Cardiac muscle cell (in vitro differentiated cells and primary cell): ENCODE measurements around the gene RAPGEF6. TPM values are rescaled to one million over a fixed set of nuclear protein-coding genes. Genes with fewer than 3 reads are reported as not detected.
A peak's percentile ranks its signal among the peaks of the same experiment; 100 is the strongest.
"Not testable (repeated sequence)": the region's sequence is repeated elsewhere in the genome, so short reads cannot be mapped to it uniquely, and the experiment has no call there.

Experiments used
- DNase-seq, 2 donors: peaks; one replicate each; pipeline versions ENCODE4 v3.0.0 to v3.0.0-alpha.2; 2010 to 2017; ENCODE audit warnings: low read depth in 1 of 2, low spot score in 1 of 2
- H3K27ac ChIP-seq: fragments of 200-600 bp; sonication (generic); 2 replicates; pipeline ENCODE4 v1.5.1; 2016
- H3K27me3 ChIP-seq: fragments of 200-600 bp; sonication (generic); 2 replicates; pipeline ENCODE4 v1.6.0; 2016; ENCODE audit warnings: control low read depth
- H3K36me3 ChIP-seq: fragments of 200-600 bp; sonication (generic); 2 replicates; pipeline ENCODE4 v1.5.1; 2016; ENCODE audit warnings: control low read depth
- H3K4me1 ChIP-seq: fragments of 200-600 bp; sonication (generic); 2 replicates; pipeline ENCODE4 v1.8.1; 2017; ENCODE audit warnings: low read depth, mild to moderate bottlenecking, mixed run types
- H3K4me3 ChIP-seq: fragments of 200-600 bp; sonication (generic); 2 replicates; pipeline ENCODE4 v1.5.1; 2016; ENCODE audit warnings: mild to moderate bottlenecking
- H3K9me3 ChIP-seq: fragments of 200-600 bp; sonication (generic); 2 replicates; pipeline ENCODE4 v1.5.1; 2017; ENCODE audit warnings: low read depth, mild to moderate bottlenecking, control low read depth
- polyA plus RNA-seq: library from polyadenylated mRNA; unstranded; fragments of >200 nt; fragmentation: Nextera tagmentation; extraction: Ambion mirVana; gene quantifications from 2 replicates; pipeline ENCODE4 v1.2.1, GENCODE V29; 2016
- total RNA-seq: library from RNA; depleted of rRNA; stranded (reverse); fragments of >200 nt; gene quantifications from 2 replicates; pipeline ENCODE4 v1.2.3, GENCODE V29; 2016
- TF ChIP-seq, protein P1 (sequence below): IDR thresholded peaks from 2 replicates; pipeline ENCODE4 v1.5.1; 2012; ENCODE audit warnings: low read depth, mild to moderate bottlenecking, low read length

The RAPGEF6 gene
- total and polyA plus RNA-seq, 2 experiments from 2014 or later = 10.8 to 22.3 TPM

- no peaks in the 10 kb centered on the region for H3K36me3 ChIP-seq
- no peaks in the 10 kb centered on the region for H3K27me3 ChIP-seq
- H3K4me3 ChIP-seq = no peak overlapping the region
- peaks cover 11% of the 10 kb centered on the region for H3K4me1 ChIP-seq
- no peak for DNase-seq
- no peaks in the 10 kb centered on the region for H3K9me3 ChIP-seq
- TF ChIP-seq, protein P1, sequence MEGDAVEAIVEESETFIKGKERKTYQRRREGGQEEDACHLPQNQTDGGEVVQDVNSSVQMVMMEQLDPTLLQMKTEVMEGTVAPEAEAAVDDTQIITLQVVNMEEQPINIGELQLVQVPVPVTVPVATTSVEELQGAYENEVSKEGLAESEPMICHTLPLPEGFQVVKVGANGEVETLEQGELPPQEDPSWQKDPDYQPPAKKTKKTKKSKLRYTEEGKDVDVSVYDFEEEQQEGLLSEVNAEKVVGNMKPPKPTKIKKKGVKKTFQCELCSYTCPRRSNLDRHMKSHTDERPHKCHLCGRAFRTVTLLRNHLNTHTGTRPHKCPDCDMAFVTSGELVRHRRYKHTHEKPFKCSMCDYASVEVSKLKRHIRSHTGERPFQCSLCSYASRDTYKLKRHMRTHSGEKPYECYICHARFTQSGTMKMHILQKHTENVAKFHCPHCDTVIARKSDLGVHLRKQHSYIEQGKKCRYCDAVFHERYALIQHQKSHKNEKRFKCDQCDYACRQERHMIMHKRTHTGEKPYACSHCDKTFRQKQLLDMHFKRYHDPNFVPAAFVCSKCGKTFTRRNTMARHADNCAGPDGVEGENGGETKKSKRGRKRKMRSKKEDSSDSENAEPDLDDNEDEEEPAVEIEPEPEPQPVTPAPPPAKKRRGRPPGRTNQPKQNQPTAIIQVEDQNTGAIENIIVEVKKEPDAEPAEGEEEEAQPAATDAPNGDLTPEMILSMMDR = no peak
- H3K27ac ChIP-seq = no peak overlapping the region
Measured at GRCh38 chr5:131384616-131385214, 250.3 kb downstream of the RAPGEF6 start.

- Histone ChIP-seq H3K36me3 (no peaks in the 10 kb centered on the region), H3K27ac (no peak overlapping the region), H3K27me3 (no peaks in the 10 kb centered on the region), H3K4me1 (peaks cover 11% of the 10 kb centered on the region), H3K9me3 (no peaks in the 10 kb centered on the region), H3K4me3 (no peak overlapping the region)
- TF ChIP-seq, protein P1 = no peak
- no peak for DNase-seq
Measured at GRCh38 chr5:131384173-131384572, 250.9 kb downstream of the RAPGEF6 start.

GRCh38 chr5:131382407-131383395 is 252.3 kb downstream of the RAPGEF6 start:
- H3K27ac ChIP-seq = peak overlapping the region; percentile 9
- peaks cover 11% of the 10 kb centered on the region for H3K4me1 ChIP-seq
- no peaks in the 10 kb centered on the region for H3K27me3 ChIP-seq
- no peaks in the 10 kb centered on the region for H3K36me3 ChIP-seq
- DNase-seq = peak; percentile 47 to 57
- no peaks in the 10 kb centered on the region for H3K9me3 ChIP-seq
- TF ChIP-seq, protein P1 = peak; percentile 48
- no peak overlapping the region for H3K4me3 ChIP-seq

DNA sequence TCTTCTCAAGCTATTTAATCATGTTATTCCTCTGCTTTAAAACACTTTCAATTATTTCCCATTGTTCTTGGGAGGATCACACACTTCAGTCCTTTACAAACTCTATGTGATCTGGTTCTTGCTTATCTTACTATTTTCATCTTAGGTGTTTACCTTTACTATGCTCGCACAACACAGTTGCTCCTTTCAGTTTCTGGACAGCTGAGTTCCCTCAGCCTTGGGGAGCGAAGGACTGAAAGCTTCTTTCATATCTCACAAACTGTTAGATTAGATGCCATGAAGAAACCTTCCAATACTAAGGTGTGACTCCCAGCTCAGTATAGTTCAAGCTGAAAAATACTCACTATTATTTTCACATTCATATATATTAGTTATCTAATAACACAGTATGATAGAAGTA is 253.3 kb downstream of the RAPGEF6 start:
- no peak for DNase-seq
- H3K27me3 ChIP-seq = no peaks in the 10 kb centered on the region
- no peaks in the 10 kb centered on the region for H3K36me3 ChIP-seq
- peaks cover 11% of the 10 kb centered on the region for H3K4me1 ChIP-seq
- TF ChIP-seq, protein P1 = no peak
- H3K4me3 ChIP-seq = no peak overlapping the region
- no peaks in the 10 kb centered on the region for H3K9me3 ChIP-seq
- no peak overlapping the region for H3K27ac ChIP-seq

GRCh38 chr5:131381021-131381420 is 254.0 kb downstream of the RAPGEF6 start:
- Histone ChIP-seq H3K9me3 (no peaks in the 10 kb centered on the region), H3K4me1 (peaks cover 11% of the 10 kb centered on the region), H3K4me3 (no peak overlapping the region), H3K27ac (no peak overlapping the region), H3K27me3 (no peaks in the 10 kb centered on the region), H3K36me3 (no peaks in the 10 kb centered on the region)
- TF ChIP-seq, protein P1 = no peak
- DNase-seq = peak in 1 of 2 donors; percentile 84

DNA sequence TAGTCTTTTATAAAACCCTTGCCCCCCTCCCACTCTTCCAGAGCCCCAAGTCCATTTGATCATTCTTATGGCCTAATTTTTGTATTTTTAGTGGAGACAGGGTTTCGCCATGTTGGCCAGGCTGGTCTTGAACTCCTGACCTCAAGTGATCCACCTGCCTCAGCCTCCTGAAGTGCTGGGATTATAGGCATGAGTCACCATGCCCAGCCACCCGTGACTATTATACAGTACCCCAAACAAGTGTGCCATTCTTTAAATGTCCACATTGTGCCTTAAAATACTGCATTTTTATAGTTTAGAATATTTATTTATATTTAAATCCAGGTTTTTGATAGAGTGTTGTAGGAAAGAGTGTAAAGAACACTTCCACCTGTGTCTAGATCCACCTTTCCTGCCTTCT is 254.8 kb downstream of the RAPGEF6 start:
- H3K27me3 ChIP-seq, H3K9me3 ChIP-seq, H3K4me3 ChIP-seq, H3K27ac ChIP-seq, H3K36me3 ChIP-seq, DNase-seq: not testable (repeated sequence)
- peaks cover 11% of the 10 kb centered on the region for H3K4me1 ChIP-seq
